IPS-18c (cell line): Measurements from ENCODE around the gene CD28.

Source experiments
- H3K4me3 ChIP-seq: 2 replicates; pipeline ENCODE4 v1.7.0; 2013; ENCODE audit warnings: low read depth, mild to moderate bottlenecking, low read length, moderate library complexity; ENCODE audit not compliant: insufficient read depth
- H3K9me3 ChIP-seq: one replicate; pipeline ENCODE4 v1.6.1; 2013; ENCODE audit warnings: mild to moderate bottlenecking, low read length, moderate library complexity; ENCODE audit not compliant: control insufficient read depth, insufficient read depth

The CD28 gene

GRCh38 chr2:203730883-203731282 is 24.4 kb downstream of the CD28 start:
- Histone ChIP-seq H3K4me3 (no peak overlapping the region), H3K9me3 (no peaks in the 10 kb centered on the region)

- H3K9me3 ChIP-seq: no peaks in the 10 kb centered on the region
- no peak overlapping the region for H3K4me3 ChIP-seq
Measured at GRCh38 chr2:203732092-203732952, 25.9 kb downstream of the CD28 start.

- Histone ChIP-seq H3K9me3 (no peaks in the 10 kb centered on the region), H3K4me3 (no peak overlapping the region)
Measured at GRCh38 chr2:203732953-203733510, 26.6 kb downstream of the CD28 start.

GRCh38 chr2:203733684-203734083 is 27.2 kb downstream of the CD28 start:
- Histone ChIP-seq H3K9me3 (no peaks in the 10 kb centered on the region), H3K4me3 (no peak overlapping the region)

- H3K9me3 ChIP-seq: no peaks in the 10 kb centered on the region
- H3K4me3 ChIP-seq: no peak overlapping the region
Measured at GRCh38 chr2:203734276-203734983, 28.0 kb downstream of the CD28 start.

GRCh38 chr2:203737360-203737759 is 30.9 kb downstream of the CD28 start:
- H3K4me3 ChIP-seq: no peak overlapping the region
- H3K9me3 ChIP-seq: no peaks in the 10 kb centered on the region

GRCh38 chr2:203739351-203739750 is 32.9 kb downstream of the CD28 start:
- Histone ChIP-seq H3K4me3 (no peak overlapping the region), H3K9me3 (no peaks in the 10 kb centered on the region)

GRCh38 chr2:203740871-203741281 is 34.4 kb downstream of the CD28 start:
- Histone ChIP-seq H3K4me3 (no peak overlapping the region), H3K9me3 (no peaks in the 10 kb centered on the region)

GRCh38 chr2:203741566-203741965 is 35.1 kb downstream of the CD28 start:
- H3K9me3 ChIP-seq: no peaks in the 10 kb centered on the region
- H3K4me3 ChIP-seq: no peak overlapping the region

- Histone ChIP-seq H3K4me3 (no peak overlapping the region), H3K9me3 (no peaks in the 10 kb centered on the region)
Measured at GRCh38 chr2:203743441-203743981, 37.1 kb downstream of the CD28 start.

GRCh38 chr2:203744091-203744490 is 37.7 kb downstream of the CD28 start:
- no peak overlapping the region for H3K4me3 ChIP-seq

GRCh38 chr2:203745267-203745666 is 38.8 kb downstream of the CD28 start:
- no peaks in the 10 kb centered on the region for H3K9me3 ChIP-seq
- no peak overlapping the region for H3K4me3 ChIP-seq

More at GRCh38 chr2:203744091-203744490, 37.7 kb downstream of the CD28 start:
- no peaks in the 10 kb centered on the region for H3K9me3 ChIP-seq

GRCh38 chr2:203748331-203749126 is 42.1 kb downstream of the CD28 start:
- Histone ChIP-seq H3K9me3 (no peaks in the 10 kb centered on the region), H3K4me3 (no peak overlapping the region)

GRCh38 chr2:203750346-203751068 is 44.1 kb downstream of the CD28 start:
- H3K4me3 ChIP-seq: no peak overlapping the region

GRCh38 chr2:203751685-203752271 is 45.3 kb downstream of the CD28 start:
- no peaks in the 10 kb centered on the region for H3K9me3 ChIP-seq
- no peak overlapping the region for H3K4me3 ChIP-seq

More at GRCh38 chr2:203750346-203751068, 44.1 kb downstream of the CD28 start:
- no peaks in the 10 kb centered on the region for H3K9me3 ChIP-seq

- Histone ChIP-seq H3K4me3 (no peak overlapping the region), H3K9me3 (no peaks in the 10 kb centered on the region)
Measured at GRCh38 chr2:203756161-203756560, 49.7 kb downstream of the CD28 start.
